GM19467 (cell line): ENCODE data around the gene LGALS12.
A peak's percentile ranks its signal among the peaks of the same experiment; 100 is the strongest.
"Not testable (repeated sequence)": the region's sequence is repeated elsewhere in the genome, so short reads cannot be mapped to it uniquely, and the experiment has no call there.

ENCODE experiments used
- ATAC-seq: cut with Tn5 transposase; IDR thresholded peaks from one replicate; pipeline ENCODE4 v1.9.1; 2021; ENCODE audit warnings: mild to moderate bottlenecking, moderate library complexity; ENCODE audit not compliant: unreplicated experiment

Gene LGALS12

DNA sequence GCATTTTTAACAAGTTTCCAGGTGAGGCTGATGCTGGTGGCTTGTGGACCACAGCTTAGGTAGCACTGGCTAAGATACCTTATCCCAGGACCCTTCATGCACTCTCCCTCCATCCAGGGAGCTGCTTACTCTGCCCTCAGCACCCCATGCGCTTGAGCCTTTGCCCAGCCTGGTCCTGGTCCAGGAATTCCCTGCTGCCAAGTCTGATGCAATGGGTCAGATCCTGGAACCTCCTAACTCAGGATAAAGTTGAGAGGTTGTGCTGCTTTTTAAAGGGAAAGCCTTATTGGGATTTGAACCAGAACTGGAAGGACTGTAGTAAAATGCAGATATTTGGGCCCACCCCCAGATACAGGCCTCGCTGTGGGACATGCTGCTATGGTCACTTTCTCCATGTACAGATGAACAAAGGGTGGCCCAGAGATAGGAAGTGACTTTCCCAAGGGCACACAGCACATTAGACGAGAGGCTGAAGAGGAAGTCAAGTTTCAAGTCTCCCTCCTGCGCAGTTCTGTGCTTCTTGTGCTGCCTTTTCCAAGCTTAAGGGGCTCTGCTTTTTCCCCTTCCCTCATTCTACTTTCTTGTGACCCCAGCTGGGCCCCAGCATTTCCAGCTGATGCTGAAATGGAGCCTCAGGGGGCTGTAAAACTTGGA, 824 bp upstream of the LGALS12 start:
- no peak for ATAC-seq

GRCh38 chr11:63506876-63507275, 992 bp downstream of the LGALS12 start:
- no peak for ATAC-seq

DNA sequence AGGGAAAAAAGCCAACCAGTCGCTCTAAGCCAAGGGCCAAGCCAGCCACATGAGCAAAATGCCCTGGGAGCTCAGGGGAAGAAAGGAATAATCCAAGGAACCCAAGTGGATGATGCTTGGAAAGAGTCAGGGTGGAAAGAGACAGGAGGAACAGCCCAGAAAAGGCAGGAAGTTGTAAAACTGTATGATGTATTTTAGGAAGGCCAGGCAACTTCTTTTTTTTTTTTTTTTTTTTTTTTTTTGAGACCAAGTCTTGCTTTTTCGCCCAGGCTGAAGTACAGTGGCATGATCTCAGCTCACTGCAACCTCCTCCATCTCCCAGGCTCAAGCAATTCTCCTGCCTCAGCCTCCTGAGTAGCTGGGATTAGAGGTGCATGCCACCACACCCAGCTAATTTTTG, 1.6 kb downstream of the LGALS12 start:
- no peak for ATAC-seq

DNA sequence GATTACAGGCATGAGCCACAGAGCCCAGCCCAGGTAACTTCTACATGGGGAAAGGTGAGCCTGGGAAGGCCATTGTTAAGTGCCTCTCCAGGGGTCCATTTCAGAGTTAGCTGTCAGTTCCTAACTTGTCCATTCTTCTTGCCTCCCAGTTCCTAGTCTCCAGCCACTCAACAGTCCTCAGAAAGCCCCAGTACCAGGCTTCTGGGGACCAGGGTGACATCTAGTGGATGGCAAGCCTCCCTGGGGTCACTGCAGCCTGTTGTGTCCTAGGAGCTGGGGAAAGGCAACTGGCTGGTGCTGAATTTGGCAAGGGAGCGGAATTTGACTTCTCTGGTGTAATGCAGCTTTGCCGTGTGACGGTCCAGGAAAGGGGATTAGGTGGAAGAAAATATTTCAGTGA, 2.1 kb downstream of the LGALS12 start:
- no peak for ATAC-seq

DNA sequence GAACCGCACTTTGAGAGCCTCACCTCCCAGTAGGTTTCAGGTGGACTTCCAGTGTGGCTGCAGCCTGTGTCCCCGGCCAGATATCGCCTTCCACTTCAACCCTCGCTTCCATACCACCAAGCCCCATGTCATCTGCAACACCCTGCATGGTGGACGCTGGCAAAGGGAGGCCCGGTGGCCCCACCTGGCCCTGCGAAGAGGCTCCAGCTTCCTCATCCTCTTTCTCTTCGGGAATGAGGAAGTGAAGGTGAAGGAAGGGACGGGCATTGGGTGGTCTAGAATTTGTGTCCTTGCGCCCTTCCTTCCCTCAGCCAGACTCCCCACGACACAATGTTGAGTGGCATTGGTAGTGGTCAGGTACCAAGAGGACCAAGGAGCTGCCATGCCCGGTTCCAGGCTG, 2.9 kb downstream of the LGALS12 start:
- ATAC-seq = no peak

DNA sequence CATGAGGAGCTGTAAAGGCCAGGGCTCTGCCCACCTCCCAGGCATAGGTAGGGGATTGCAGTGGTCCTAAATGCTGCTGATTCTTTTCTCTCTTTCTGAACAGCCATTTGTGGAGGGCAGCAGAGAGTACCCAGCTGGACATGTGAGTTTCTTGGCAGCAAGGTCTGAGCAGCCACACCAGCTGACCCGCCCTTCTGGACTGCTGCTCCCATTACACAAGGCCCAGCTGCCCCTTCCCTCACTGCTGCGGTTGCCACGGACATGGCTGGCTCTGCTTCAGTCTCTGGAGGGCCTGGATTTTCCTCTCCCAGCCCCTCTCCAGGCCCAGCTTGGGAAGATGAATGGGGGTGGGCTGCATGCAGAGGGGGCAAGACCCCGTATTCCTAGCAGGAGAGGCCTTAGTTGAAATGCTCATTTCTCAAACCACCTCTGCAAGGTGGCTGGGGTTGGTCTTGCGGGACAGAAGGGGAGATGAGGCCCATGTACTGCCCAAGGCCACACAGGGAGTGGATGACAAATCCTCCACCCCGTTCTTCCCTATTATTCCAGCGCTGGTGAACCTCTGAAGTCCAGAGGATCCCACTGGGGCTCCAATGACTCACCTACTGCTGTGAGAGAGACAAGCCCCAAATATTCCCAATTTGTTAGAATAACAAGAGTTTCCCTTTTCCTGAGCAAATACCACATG, 4.6 kb downstream of the LGALS12 start:
- ATAC-seq = no peak

GRCh38 chr11:63511048-63511748, 5.3 kb downstream of the LGALS12 start:
- no peak for ATAC-seq

GRCh38 chr11:63512816-63513215, 6.9 kb downstream of the LGALS12 start:
- ATAC-seq = no peak

DNA sequence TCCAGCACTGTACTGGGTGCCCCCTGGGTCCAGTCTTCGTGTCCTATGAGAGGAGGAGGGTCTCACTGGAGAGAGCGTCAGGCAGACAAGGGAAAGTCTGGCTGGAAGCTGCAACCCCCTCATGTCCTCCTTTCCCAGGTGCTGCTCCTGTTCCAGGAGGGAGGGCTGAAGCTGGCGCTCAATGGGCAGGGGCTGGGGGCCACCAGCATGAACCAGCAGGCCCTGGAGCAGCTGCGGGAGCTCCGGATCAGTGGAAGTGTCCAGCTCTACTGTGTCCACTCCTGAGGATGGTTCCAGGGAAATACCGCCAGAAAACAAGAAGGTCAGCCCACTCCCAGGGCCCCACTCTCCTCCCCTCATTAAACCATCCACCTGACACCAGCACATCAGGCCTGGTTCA, 10.2 kb downstream of the LGALS12 start:
- no peak for ATAC-seq

DNA sequence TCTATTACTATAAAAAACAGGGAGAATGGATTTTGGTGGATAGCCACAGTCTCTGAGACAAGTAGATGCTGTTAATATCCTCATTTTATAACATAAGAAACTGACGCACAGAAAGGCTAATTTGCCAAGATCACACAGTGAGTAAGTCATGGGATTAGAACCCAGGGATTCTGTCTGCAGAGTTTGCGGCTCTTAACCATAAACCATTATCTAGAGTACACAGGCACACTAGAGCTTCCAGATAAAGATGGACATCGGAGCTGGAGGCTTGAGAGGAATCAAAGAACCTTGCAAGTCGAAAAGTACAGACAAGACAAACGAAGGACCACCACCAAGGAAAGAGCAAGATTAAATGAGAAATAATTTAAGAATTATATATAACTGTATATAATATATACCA, 11.3 kb downstream of the LGALS12 start:
- no peak for ATAC-seq

DNA sequence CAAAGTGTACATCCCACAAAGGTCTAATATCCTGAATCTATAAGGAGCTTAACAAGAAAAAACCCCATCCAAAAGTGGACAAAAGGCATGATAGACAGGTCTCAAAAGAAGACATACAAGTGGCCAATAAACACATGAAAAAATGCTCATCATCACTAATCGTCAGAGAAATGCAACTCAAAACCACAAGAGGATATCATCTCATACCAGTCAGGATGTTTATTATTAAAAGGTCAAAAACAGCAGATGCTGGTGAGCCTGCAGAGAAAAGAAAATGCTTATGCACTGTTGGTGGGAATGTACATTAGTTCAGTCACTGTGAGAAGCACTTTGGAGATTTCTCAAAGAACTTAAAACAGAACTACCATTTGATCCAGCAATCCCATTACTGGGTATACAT, 12.7 kb downstream of the LGALS12 start:
- no peak for ATAC-seq

DNA sequence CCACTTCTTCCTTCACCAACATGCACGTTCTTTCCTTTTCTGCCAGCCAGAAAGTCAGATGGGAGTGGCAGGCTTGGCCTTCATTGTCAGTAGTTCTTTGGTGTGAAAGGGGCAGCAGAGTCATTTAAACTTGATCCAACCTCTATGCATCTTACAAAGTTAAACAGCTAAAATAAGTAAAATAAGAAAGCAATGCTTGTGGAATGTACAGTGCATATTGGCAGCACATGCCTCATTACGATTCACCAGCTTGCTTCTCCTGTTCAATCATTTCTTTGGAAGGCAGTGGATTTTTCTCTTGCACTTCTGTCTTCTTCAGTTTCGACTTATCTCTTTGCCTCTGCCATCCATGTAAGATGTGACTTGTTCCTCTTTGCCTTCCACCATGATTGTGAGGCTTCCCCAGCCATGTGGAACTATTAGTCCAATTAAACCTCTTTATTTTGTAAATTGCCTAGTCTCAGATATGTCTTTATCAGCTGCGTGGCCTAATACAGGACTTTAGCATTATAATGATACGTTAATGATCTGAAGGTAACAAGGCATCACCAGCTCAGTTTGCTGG, 14.8 kb downstream of the LGALS12 start:
- no peak for ATAC-seq

DNA sequence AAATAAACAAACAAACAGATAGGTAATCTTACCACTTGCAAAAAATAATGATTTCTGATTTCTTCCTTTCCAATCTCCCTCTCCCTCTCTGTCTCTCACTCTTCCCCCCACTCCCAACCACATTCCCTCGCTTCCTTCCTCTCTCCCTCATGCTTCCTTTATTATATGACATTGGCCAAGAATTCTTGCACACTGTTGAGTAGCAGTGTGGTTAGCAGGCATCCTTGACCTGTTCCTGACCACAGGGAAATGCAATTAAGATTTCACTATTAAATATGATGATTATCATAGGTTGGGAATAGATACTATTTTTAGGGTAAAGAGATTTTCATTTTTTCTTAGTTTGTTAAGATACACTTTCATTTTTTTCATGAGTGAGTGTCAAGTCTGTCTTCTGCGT, 16.0 kb downstream of the LGALS12 start:
- ATAC-seq = no peak

- ATAC-seq = no peak
Measured at GRCh38 chr11:63523151-63523550, 17.3 kb downstream of the LGALS12 start.

DNA sequence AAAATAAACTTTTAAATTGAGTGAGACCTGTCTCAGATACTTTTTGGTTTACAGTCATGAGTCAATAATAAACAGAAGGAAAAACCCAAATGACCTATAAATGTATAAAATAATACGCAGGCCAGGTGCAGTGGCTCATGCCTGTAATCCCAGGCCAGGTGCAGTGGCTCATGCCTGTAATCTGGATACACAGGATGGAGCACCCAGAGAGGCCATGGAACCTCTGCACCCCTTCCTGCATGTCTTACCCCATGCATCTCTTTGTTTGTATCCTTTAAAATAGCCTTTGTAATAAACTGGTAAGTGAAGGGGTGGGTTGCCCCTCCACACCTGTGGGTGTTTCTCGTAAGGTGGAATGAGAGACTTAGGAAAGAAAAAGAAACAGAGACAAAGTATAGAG, 21.8 kb downstream of the LGALS12 start:
- ATAC-seq = no peak

- not testable (repeated sequence) for ATAC-seq
Measured at GRCh38 chr11:63528156-63528555, 22.3 kb downstream of the LGALS12 start.

- ATAC-seq = not testable (repeated sequence)
Measured at GRCh38 chr11:63528729-63529278, 22.9 kb downstream of the LGALS12 start.

DNA sequence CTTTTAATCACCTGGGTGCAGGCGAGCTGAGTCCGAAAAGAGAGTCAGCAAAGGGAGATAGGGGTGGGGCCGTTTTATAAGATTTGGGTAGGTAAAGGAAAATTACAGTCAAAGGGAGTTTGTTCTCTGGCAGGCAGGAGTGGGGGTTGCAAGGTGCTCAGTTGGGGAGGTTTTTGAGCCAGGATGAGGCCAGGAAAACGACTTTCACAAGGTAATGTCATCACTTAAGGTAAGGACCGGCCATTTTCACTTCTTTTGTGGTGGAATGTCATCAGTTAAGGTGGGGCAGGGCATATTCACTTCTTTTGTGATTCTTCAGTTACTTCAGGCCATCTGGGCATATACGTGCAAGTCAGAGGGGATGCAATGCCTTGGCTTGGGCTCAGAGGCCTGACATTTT, 23.5 kb downstream of the LGALS12 start:
- ATAC-seq = not testable (repeated sequence)

DNA sequence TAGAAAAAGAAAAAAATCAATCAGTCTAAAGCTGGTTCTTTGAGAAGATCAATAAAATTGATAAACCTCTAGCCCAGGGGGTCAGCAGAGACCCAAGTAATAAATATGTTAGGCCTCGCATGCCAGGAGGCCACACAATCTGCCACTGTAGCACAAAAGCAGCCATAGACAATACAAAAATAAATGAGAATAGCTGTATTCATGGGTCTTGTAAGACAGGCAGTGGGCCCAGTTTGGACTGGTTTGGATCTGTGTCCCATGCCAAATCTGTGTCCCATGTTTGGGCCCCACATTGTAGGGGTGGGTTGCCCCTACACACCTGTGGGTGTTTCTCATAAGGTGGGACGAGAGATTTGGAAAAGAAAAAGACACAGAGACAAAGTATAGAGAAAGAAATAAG, 24.1 kb downstream of the LGALS12 start:
- ATAC-seq = no peak

DNA sequence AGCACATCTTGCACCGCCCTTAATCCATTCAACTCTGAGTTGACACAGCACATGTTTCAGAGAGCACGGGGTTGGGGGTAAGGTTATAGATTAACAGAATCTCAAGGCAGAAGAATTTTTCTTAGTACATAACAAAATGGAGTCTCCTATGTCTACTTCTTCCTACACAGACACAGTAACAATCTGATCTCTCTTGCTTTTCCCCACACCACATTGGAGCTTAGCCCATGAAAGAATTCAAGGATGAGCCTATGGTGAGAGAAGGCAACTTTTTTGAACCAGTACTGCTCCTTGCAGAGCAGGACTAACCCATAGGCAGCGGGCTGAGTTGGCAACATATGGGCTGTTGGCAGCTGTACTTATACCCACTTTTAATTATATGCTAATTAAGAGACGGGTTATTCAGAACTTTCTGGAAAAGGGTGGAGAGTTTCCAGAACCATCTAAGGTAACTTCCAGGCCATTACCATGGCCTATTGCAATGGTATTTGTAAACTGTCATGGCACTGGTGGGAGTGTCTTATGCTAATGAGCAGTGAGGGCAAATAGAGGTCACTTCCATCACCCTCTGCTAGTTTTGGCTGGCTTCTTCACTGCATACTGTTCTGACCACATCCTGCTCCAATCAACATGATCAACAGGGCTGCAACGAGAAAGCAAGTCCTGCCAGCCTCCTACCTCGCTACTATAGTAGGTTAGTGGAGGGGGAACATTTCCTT, 25.3 kb downstream of the LGALS12 start:
- peak; percentile 75 for ATAC-seq

- no peak for ATAC-seq
Measured at GRCh38 chr11:63532117-63532516, 26.2 kb downstream of the LGALS12 start.
